Activated CD8-positive, alpha-beta T cell treated with anti-CD3 and anti-CD28 coated beads for 36 hours (primary cell): ENCODE data around the gene IL17RA. TPM values are rescaled to one million over a fixed set of nuclear protein-coding genes. Genes with fewer than 3 reads are reported as not detected.

Experiments used
- ATAC-seq: fragments of 200-7000 bp; cut with Tn5 transposase; one replicate; pipeline ENCODE4 v1.10.0; 2021; ENCODE audit warnings: mild to moderate bottlenecking, moderate library complexity
- CTCF ChIA-PET: fragments of 350-600 bp; sonication (Branson Sonifier 250); formaldehyde crosslinking; loops from one replicate; lab custom pipeline; 2021; ENCODE audit warnings: antibody characterized with exemption; lab: Charles Lee
- POLR2A ChIA-PET: fragments of 350-600 bp; sonication (Branson Sonifier 250); formaldehyde crosslinking; loops from one replicate; lab custom pipeline; 2021; ENCODE audit warnings: antibody characterized with exemption; lab: Charles Lee
- DNase-seq: peaks from one replicate; pipeline ENCODE4 v3.0.0-alpha.2; 2020
- H3K27ac Mint-ChIP-seq: one replicate; pipeline ENCODE4 v1.8.0; 2021; ENCODE audit warnings: mild to moderate bottlenecking, mixed read lengths
- H3K27me3 Mint-ChIP-seq: one replicate; pipeline ENCODE4 v1.8.0; 2021; ENCODE audit warnings: mixed read lengths
- H3K36me3 Mint-ChIP-seq: one replicate; pipeline ENCODE4 v1.8.0; 2021; ENCODE audit warnings: low read depth, mixed read lengths
- H3K4me1 Mint-ChIP-seq: one replicate; pipeline ENCODE4 v1.8.0; 2021; ENCODE audit warnings: low read depth, mixed read lengths
- H3K4me3 Mint-ChIP-seq: one replicate; pipeline ENCODE4 v1.8.0; 2021; ENCODE audit warnings: mild to moderate bottlenecking, moderate library complexity, mixed read lengths
- H3K9me3 Mint-ChIP-seq: one replicate; pipeline ENCODE4 v1.8.0; 2021; ENCODE audit warnings: mixed read lengths
- CTCF ChIP-seq: fragments of 200-600 bp; IDR thresholded peaks from one replicate; pipeline ENCODE4 v1.8.0; 2022; ENCODE audit warnings: antibody characterized with exemption, mild to moderate bottlenecking
- intact Hi-C: fragments of 100-400 bp; cut with micrococcal nuclease; formaldehyde crosslinking; loops from one replicate; pipeline ENCODE4 v1.10.0; 2022
- total RNA-seq, 2 experiments: library from RNA; stranded (reverse); gene quantifications; one replicate each; pipeline ENCODE4 v1.2.3, GENCODE V29; 2021

Gene IL17RA
- total RNA-seq, 2 experiments from 2014 or later, result 14.0 to 14.2 TPM

- Mint-ChIP-seq H3K4me1 (peaks cover 4% of the 10 kb centered on the region), H3K27me3 (no peaks in the 10 kb centered on the region), H3K9me3 (no peaks in the 10 kb centered on the region), H3K4me3 (no peak overlapping the region), H3K27ac (no peak overlapping the region), H3K36me3 (peaks cover 8% of the 10 kb centered on the region)
- DNase-seq, result no peak
- POLR2A ChIA-PET, result interaction anchor here (0.9 to 1.1 kb wide), 2 partner anchors 13 to 15 kb away, joined by 3 read pairs; no protein-coding TSS in a partner anchor
- ATAC-seq, result no peak
- no peak for TF ChIP-seq CTCF
- CTCF ChIA-PET, result interaction anchor here (0.8 kb wide), 1 partner anchor 40 kb away, joined by 4 read pairs; no protein-coding TSS in a partner anchor
- intact Hi-C loops, result no loop called here
Measured at GRCh38 chr22:17132112-17132511, 47.3 kb downstream of the IL17RA start.

- ATAC-seq, result no peak
- H3K36me3 Mint-ChIP-seq, result peaks cover 8% of the 10 kb centered on the region
- H3K27me3 Mint-ChIP-seq, result no peaks in the 10 kb centered on the region
- H3K9me3 Mint-ChIP-seq, result no peaks in the 10 kb centered on the region
- intact Hi-C loops, result no loop called here
- CTCF ChIA-PET, result interaction anchor here (1.3 kb wide), 1 partner anchor 368 kb away, joined by 3 read pairs; no protein-coding TSS in a partner anchor
- no peak for TF ChIP-seq CTCF
- no peak overlapping the region for H3K27ac Mint-ChIP-seq
- POLR2A ChIA-PET, result interaction anchor here (1.0 kb wide), 1 partner anchor 17 kb away, joined by 3 read pairs; no protein-coding TSS in a partner anchor
- peaks cover 4% of the 10 kb centered on the region for H3K4me1 Mint-ChIP-seq
- no peak for DNase-seq
- H3K4me3 Mint-ChIP-seq, result no peak overlapping the region
Measured at GRCh38 chr22:17133137-17133536, 48.3 kb downstream of the IL17RA start.

- H3K4me3 Mint-ChIP-seq, result no peak overlapping the region
- DNase-seq, result no peak
- TF ChIP-seq CTCF, result no peak
- intact Hi-C loops, result no loop called here
- H3K4me1 Mint-ChIP-seq, result peaks cover 2% of the 10 kb centered on the region
- H3K9me3 Mint-ChIP-seq, result no peaks in the 10 kb centered on the region
- peaks cover 16% of the 10 kb centered on the region for H3K36me3 Mint-ChIP-seq
- ATAC-seq, result no peak
- ChIA-PET POLR2A (interaction anchor here (1.1 kb wide), 1 partner anchor 18 kb away, joined by 3 read pairs; no protein-coding TSS in a partner anchor), CTCF (no interaction called here)
- H3K27ac Mint-ChIP-seq, result no peak overlapping the region
- H3K27me3 Mint-ChIP-seq, result no peaks in the 10 kb centered on the region
Measured at GRCh38 chr22:17135153-17135760, 50.5 kb downstream of the IL17RA start.

- Mint-ChIP-seq H3K4me1 (no peaks in the 10 kb centered on the region), H3K27me3 (no peaks in the 10 kb centered on the region), H3K27ac (no peak overlapping the region), H3K4me3 (no peak overlapping the region), H3K36me3 (peaks cover 23% of the 10 kb centered on the region), H3K9me3 (no peaks in the 10 kb centered on the region)
- no peak for ATAC-seq
- intact Hi-C loops, result no loop called here
- ChIA-PET POLR2A (no interaction called here), CTCF (interaction anchor here (0.7 to 1.0 kb wide), 2 partner anchors 9 to 35 kb away, joined by 3 read pairs; no protein-coding TSS in a partner anchor)
- no peak for TF ChIP-seq CTCF
- no peak for DNase-seq
Measured at GRCh38 chr22:17137170-17137569, 52.4 kb downstream of the IL17RA start.

GRCh38 chr22:17137861-17138425 lies 53.1 kb downstream of the IL17RA start:
- no peak for TF ChIP-seq CTCF
- intact Hi-C loops, result no loop called here
- no peaks in the 10 kb centered on the region for H3K27me3 Mint-ChIP-seq
- ATAC-seq (no peak), DNase-seq (no peak)
- ChIA-PET CTCF (no interaction called here), POLR2A (no interaction called here)
- H3K9me3 Mint-ChIP-seq, result no peaks in the 10 kb centered on the region
- H3K27ac Mint-ChIP-seq, result no peak overlapping the region
- H3K4me3 Mint-ChIP-seq, result no peak overlapping the region
- H3K36me3 Mint-ChIP-seq, result peaks cover 26% of the 10 kb centered on the region
- no peaks in the 10 kb centered on the region for H3K4me1 Mint-ChIP-seq
